HG03558 (cell line): Measurements from ENCODE around the gene ZNF830.
A peak's percentile ranks its signal among the peaks of the same experiment; 100 is the strongest.
"Not testable (repeated sequence)": the region's sequence is repeated elsewhere in the genome, so short reads cannot be mapped to it uniquely, and the experiment has no call there.

ENCODE experiments used
- ATAC-seq: cut with Tn5 transposase; IDR thresholded peaks from one replicate; pipeline ENCODE4 v1.9.1; 2021; ENCODE audit warnings: moderate number of reproducible peaks; ENCODE audit not compliant: unreplicated experiment; ENCODE audit errors: extremely low read depth

Gene ZNF830, protein sequence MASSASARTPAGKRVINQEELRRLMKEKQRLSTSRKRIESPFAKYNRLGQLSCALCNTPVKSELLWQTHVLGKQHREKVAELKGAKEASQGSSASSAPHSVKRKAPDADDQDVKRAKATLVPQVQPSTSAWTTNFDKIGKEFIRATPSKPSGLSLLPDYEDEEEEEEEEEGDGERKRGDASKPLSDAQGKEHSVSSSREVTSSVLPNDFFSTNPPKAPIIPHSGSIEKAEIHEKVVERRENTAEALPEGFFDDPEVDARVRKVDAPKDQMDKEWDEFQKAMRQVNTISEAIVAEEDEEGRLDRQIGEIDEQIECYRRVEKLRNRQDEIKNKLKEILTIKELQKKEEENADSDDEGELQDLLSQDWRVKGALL

DNA sequence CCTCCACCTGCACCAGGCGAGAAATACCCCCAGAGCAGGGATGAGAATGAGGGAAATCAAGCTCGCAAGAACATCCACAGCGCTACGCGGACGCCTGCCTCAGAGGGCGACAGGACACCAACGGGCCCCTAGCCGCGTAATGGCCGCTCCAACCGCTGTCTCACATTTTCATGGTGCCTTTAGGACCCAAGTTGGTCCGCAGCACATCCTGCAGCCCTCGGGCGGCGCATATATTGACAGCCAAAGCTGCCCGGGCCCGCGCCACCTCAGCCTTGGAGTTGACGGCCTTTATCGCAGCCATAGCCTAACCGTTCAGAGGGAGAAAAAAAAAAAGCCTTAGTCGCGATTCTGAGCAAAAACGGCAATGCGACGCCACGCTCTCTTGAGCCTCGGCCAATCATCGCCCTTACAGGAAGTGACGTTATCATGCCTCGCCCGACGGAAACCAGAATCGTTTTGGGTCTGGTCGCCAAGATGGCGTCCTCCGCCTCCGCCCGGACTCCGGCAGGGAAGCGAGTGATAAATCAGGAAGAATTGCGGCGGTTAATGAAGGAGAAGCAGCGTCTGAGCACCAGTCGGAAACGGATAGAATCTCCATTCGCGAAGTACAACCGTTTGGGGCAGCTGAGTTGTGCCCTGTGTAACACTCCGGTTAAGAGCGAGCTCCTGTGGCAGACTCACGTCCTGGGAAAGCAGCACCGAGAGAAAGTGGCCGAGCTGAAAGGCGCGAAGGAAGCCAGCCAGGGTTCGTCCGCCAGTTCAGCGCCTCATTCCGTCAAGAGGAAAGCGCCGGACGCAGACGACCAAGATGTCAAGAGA lies at the start of gene ZNF830, which contains the start of gene CCT6B:
ZNF830 (plus strand) TSS at position 448 of the 819 bp plus-strand sequence; CDS start at position 475, 27 bp downstream.
CCT6B (minus strand) TSS at position 368 of the 819 bp plus-strand sequence; CDS start at position 301, 67 bp downstream.
- ATAC-seq = no peak

DNA sequence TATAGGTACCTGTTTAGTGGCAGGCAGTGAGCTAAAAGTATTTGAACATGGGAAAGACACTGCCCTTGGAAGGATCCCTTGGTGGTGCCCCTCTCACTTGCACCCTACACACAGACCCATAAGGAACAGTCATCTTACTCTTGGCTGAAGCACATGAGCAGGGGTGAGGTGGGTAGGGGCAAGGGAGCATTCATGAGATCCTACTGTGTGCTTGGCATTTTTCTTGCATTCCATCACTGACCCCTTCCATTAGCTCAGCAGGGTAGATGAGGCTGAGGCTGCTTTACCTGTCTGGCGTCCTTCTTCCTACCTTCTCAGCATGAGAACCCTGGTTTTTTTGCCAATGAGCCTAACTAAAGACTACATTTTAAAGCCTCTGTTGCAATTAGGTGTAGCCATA lies 48.3 kb upstream of the ZNF830 start:
- no peak for ATAC-seq

DNA sequence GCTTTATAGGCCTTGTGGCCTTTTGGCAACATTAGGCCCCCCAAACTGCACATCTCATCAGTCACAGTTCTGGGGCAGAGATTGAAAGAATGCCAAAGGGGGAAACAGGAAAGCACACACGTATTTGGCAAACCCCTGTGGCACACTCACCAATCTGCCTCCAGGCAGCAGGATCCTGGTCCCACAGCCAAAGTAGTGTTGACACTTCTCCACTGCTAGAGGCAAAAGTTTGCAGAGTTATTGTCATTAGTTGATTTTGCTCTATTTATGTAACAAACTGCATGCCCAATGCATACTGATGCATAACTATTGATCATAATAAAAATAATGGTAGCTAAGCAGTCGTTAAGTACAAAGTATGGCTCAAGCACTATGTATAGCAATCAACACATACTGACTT lies 45.2 kb upstream of the ZNF830 start:
- no peak for ATAC-seq

DNA sequence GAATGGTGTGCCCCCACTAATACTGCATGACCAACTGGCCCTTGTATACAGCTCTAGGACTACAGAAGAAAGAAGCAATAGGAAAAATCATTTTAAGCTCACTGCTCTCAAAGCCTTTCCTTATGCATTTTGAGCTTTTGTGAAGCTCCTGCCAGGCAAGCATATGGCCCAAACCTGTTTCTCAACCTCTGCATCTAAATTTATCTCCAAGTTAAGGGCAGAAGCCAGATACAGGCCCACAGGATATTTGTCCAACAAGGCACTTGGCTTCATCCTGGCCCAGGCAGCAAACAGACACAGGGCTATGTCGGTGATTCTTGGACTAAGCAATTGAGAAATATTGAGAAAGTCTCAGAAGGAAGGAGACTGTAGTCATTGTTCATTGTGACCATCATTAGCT lies 44.0 kb upstream of the ZNF830 start:
- no peak for ATAC-seq

DNA sequence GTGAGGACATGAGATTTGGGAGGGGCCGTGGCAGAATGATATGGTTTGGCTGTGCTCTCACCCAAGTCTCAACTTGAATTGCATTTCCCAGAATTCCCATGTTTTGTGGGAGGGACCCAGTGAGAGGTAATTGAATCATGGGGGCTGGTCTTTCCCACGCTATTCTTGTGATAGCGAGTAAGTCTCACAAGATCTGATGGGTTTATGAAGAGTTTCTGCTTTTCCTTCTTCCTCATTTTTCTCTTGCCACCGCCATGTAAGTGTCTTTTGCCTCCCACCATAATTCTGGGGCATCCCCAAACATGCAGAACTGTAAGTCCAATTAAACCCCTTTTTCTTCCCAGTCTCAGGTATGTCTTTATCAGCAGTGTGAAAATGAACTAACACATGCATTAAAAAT lies 40.7 kb upstream of the ZNF830 start:
- ATAC-seq = no peak

DNA sequence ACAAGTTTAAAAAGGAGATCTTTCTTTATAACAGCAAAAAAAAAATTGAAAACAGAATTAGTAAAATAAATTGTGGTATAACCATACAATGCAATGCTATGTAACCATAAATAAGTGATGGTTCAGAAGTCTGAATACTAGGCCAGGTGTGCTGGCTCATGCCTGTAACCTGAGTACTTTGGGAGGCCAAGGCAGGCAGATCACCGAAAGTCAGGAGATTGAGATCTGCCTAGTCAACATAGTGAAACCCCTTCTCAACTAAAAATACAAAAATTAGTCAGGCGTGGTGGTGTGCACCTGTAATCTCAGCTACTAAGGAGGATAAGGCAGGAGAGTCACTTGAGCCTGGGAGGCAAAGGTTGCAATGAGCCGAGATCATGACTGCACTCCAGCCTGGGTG lies 34.7 kb upstream of the ZNF830 start:
- ATAC-seq = no peak

DNA sequence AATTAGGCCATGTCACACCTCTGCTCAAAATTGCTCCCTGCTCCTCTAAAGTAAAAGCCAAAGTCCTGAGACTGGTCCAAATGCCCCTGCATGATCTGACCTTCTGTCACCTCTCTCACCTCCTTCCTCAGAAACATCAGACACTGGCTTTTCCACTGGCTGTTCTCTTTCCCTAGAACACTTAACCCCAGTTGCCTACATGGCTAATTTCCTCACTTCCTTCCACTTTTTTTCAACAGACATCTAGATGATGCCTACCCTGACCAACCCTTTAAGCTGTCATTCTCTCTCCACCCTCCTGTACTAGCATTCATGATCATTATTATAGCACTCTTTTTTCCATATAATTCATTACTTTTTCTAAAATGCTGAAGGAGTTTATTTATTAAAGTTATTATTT lies 31.1 kb upstream of the ZNF830 start:
- no peak for ATAC-seq

DNA sequence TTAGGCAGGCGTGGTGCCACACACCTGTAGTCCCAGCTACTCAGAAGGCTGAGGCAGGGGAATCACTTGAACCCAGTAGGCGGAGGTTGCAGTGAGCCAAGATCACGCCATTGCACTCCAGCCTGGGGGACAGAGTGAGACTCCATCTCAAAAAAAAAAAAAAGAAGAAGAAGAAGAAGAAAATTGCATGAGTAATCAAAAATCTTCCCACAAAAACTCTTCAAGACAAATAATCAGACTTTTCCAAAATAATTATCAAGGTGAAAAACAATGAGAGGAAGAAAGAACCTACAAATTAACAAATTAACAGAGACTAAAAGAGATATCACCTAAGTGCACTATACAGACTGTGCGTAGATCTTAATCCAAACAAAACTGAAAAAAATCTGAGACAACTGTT lies 10.6 kb upstream of the ZNF830 start:
- not testable (repeated sequence) for ATAC-seq

DNA sequence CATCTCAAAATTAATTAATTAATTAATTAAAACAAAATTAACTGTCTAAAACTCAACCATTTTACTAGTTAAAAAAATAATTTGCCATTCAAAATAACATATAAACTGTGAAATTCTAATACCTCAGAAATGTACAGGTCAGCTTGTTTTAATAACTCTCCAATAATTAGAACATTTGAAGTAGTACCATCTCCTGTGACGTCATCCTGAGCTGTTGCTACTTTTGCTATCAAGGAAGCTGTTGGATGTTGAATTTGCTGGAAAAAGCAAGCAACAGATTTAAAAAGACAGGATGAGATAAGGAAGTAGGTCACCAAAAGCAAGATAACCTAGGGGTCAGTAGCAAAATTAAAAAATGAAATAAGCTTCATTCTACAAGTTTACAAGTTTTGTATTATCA lies 2.9 kb upstream of the ZNF830 start:
- no peak for ATAC-seq

DNA sequence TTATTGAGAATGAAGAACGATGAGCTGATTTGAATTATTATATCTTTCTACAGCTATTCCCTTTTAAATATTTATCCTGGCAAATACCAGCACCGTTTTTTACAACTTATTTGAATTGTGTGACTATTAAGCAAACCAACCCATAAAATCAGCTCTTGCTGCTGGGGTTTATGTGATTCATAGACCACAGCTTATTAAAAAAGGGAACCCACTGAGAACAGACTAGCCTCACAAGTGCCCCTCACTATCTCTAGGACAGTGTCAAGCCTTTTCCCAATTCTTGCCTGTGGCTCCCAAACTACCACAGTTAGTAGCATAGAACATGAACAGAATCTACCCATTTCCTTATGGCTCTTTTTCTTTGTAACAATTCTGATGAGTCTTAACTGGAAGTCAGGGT lies 12.8 kb downstream of the ZNF830 start:
- ATAC-seq = no peak

DNA sequence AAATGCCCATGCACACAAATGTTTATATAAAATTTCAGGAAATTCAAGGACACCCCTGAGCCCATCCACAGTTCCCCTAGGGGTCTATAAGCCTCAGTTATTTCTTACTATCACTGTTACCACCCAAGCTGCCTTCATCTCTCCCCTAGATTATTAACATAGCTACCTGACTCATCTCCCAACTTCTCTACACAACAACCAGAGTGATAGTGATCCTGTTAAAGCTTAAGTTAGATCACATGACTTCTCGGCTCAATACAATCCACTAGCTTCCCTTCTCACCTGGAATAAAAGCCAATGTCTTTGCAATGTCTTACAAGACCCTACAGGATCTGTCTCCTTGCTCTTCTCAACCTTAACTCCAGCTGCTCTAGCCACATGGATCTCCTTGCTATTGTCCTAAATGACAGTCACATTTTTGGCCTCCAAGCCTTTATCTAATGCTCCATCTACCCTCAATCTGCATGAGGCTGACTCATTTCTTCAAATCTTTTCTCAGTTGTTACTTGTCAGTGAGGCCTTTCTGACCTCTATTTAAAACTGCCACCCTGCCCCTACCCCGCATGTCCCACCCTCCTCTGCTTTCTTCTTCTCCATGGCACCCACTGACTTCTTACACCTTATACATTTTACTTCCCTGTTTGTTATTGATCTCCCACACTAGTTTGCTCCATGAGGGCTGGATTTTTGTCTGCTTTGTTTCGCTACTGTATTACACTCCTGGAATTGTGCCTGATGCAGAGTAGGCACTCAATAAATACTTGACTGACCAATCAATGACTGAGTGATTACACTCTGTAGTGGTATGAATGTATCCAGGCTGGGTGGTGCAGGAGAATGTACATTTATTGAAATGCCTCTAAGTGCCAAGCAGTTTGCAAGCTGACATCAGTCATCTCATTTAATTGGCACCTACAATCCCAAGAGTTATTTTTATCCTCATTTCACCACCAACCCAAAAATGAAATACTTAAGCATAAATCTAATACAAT lies 13.8 kb downstream of the ZNF830 start:
- no peak for ATAC-seq

DNA sequence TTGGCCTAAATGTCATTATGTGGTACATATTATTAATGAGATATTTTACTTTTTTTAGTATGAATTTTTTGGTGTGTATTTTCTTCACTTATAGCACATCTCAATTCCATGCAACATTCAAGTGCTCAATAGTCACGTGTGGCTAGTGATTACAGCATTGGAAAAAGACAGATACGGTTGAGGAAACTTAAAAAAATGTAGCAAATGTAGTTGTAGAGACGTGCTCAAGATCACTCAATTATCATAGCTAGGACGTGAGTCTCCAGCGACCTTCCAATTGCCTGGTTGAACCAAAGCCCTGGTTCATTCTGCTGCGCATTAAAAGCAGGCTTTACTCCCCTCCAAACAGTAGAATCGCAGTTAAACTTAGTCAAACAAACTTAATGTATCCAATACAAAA lies 17.8 kb downstream of the ZNF830 start:
- no peak for ATAC-seq

DNA sequence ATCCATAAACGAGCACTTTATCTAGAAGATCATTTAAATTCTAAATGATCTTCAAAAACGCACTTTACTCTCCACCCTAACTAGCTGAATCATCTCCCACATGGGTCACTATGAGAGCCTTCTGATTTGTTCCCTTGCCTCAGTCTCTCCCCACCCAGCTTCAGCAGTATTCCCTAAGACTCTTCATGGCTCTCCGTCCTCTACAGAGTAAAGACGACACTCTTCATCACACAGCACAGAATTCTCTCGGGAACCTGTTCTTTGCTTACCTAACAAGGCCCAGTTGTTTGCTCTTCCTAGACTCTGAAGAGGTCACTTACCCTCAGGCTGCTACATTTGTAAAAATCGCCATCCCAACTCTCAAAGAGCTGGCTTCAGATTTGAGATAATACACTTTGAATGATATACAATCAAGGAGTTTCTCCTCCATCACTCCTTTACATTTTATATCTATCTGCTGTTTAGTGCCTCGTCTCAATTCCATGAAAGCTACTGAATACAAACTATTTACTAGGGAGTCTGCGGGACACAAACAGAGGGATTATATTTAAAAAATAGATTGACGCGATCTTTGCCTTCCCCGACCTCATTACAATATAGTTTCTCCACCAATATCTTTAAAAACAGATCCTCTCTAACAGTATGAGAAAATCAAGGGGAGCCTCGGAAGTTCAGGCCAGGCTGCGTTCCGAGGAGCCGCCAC lies 18.5 kb downstream of the ZNF830 start:
- ATAC-seq = no peak

DNA sequence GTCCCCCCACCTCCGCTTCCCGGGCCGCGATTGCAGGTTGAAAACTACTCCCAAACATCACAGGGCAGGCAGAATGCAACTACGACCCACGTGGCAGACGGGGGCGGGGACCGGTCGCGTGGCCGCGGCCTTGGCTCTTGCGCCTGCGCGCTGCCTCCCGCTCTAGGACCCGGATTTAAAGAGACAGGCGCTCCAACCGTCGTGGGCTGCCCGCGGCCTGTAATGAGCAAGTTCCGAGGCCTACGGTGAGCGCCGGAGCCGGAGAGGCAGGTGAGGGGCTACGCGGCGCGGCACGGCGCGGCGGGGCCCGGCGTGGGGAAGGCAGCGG lies 19.0 kb downstream of the ZNF830 start, which contains the start of gene LIG3:
LIG3 (plus strand) TSS at position 160 of the 328 bp plus-strand sequence. CDS start 2,494 bp downstream, outside the sequence.
- ATAC-seq = peak; percentile 60

DNA sequence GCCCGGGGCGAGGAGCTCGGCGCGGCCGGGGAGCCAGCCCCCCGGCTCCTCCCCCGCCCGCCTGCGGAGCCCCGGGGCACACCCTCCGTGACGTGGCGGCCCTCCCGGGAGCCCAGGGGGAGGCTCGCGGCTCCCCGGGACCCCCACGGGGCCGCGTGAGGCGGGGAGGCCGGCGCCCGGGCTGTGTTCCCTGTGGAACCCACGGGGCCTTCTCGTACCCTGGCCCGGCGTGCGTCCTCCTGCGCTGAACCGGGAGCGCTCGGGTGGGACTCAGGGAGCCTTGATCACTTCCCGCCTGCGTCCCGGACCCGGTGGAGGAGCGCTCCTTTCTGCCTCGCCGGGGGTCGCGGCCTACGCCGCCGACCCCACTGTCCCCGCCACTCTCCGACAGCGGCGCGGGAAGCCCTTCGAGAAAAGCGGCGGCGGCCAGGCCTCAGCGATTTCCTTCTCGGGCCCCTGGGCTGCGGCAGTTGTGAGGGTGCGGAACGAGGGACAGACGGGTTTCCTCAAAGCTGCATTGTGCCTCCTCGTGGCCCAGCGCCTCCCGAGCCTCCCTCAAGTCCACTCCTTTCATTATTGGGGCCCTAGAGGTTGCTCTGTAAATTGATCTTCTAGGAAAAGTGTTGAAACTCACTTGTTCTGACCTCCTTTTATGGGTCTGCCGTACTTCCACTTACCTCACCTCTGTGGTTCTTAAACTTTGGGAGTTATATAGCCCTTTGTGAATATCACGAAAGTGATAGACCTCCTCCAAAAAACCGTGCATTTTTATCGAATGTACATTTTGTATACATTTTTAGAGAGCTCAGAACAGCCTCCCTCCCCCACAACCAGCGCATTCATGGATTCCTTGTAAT lies 19.6 kb downstream of the ZNF830 start:
- peak; percentile 44 for ATAC-seq

DNA sequence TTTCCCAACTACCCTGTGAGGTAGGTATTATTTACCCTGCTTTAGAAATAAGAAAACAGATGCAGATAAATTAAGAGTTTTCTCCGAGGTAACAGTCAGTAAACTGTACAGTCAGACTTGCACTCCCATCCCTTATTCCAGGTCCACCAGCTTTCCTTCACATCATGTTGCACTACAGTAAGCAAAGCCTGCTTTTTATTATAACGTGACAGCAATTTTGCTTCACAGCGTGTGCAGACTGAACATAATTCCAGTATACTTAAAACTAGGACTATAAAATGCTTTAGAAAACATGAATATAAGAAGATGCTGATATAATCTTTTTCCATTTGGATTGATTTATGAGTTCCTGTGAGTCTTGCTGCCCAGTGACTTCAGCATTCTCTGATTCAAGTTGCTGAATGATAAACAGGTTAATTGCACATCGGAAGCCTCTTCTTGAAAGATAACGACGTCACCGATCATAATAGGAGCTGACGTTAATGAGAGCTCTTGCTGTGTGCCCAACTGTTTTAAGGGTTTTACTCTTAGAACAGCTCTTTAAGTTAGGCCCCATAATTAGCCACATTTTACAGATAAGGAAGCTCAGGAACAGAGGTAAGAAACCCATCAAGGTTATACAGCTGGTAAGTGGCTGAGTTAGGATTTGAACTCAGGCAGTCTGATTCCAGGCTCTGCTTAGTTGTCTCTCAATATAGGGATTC lies 20.4 kb downstream of the ZNF830 start:
- ATAC-seq = no peak

DNA sequence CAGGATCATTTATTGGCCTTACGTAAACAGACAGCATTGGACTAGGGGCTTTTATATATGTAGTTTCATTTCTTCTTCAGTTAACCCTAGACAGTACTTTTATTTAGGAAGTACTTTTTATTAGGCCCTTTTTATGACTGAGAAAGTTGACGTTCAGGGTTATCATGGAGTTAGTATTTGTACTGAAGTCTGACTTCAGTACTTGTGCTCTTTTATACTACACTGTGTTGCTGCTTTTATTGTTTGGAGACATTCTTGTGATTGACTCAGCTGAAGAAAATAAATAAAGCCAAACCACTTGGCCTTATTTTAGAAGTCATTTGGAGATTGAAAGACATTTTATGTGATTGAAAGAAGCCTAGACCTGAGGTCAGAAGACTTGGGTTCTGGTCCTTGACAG lies 25.9 kb downstream of the ZNF830 start:
- no peak for ATAC-seq

DNA sequence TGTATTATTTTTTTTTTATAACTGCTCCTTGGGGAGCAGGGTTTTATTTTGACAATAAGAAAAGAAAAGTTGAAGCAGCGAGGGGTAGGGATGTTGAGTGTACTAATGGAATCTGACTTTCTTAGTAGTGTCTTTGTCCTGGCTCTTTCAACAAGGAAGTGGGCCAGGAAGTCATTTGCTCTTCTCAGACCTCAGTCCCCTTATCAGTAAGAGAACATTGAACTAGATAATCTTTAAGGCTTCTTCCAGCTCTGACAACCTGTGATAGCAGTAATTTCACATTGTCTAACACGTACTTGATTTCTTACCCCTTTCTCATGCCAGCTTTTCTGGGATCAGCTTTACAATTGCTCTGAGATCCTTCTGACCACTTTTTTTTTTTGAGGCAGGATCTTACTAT lies 27.3 kb downstream of the ZNF830 start:
- ATAC-seq = no peak
